ENCODE measurements around the gene METTL13. TPM values are rescaled to one million over a fixed set of nuclear protein-coding genes. Genes with fewer than 3 reads are reported as not detected.

METTL13 gene
- total RNA-seq, 3 donors from 2014 or later (not counting 1 experiment from before 2014, with no cell fraction given), result 12.1 to 23.3 (median 18.2) TPM

- no peak for TF ChIP-seq CTCF (IDR thresholded peaks at IDR 0.05)
- no peaks in the 10 kb centered on the region for H3K4me1 ChIP-seq (ENCODE audit: control insufficient read depth, insufficient read depth, low read length)
- H3K4me1 Mint-ChIP-seq, result no peaks in the 10 kb centered on the region
- H3K27ac Mint-ChIP-seq, result no peak overlapping the region
- H3K27ac ChIP-seq (ENCODE audit: low read length), result no peak overlapping the region
- ATAC-seq (no peak), DNase-seq (no peak)
- no peaks in the 10 kb centered on the region for H3K36me3 Mint-ChIP-seq
- no peaks in the 10 kb centered on the region for H3K9me3 ChIP-seq (ENCODE audit: control insufficient read depth, insufficient read depth, low read length)
- peaks cover 5% of the 10 kb centered on the region for H3K27me3 ChIP-seq (ENCODE audit: control insufficient read depth, insufficient read depth, low read length)
- no peaks in the 10 kb centered on the region for H3K9me3 Mint-ChIP-seq
- H3K4me3 Mint-ChIP-seq, result no peak overlapping the region
- H3K36me3 ChIP-seq (ENCODE audit: control insufficient read depth, insufficient read depth, low read length), result no peaks in the 10 kb centered on the region
- intact Hi-C loops (cut with micrococcal nuclease), result no loop called here
- H3K4me3 ChIP-seq (ENCODE audit: low read length), result no peak overlapping the region
- no CpG with 5 or more reads among the region's 1 CpG for WGBS (ENCODE audit: insufficient coverage)
- peaks cover 19 to 25% of the 10 kb centered on the region in 2 donors for H3K27me3 Mint-ChIP-seq (ENCODE audit: low read depth in 2 of 2)
Observed at GRCh38 chr1:171769754-171770153, 11.7 kb upstream of the METTL13 start.

- H3K36me3 Mint-ChIP-seq, result no peaks in the 10 kb centered on the region
- 93% methylated on average over 2 of the region's 2 CpGs for WGBS (ENCODE audit: insufficient coverage)
- intact Hi-C loops (cut with micrococcal nuclease), result no loop called here
- Histone ChIP-seq H3K4me1 (ENCODE audit: control insufficient read depth, insufficient read depth, low read length) (no peaks in the 10 kb centered on the region), H3K36me3 (ENCODE audit: control insufficient read depth, insufficient read depth, low read length) (no peaks in the 10 kb centered on the region), H3K4me3 (ENCODE audit: low read length) (no peak overlapping the region), H3K9me3 (ENCODE audit: control insufficient read depth, insufficient read depth, low read length) (no peaks in the 10 kb centered on the region), H3K27ac (ENCODE audit: low read length) (no peak overlapping the region), H3K27me3 (ENCODE audit: control insufficient read depth, insufficient read depth, low read length) (peaks cover 5% of the 10 kb centered on the region)
- peaks cover 14 to 35% of the 10 kb centered on the region in 2 donors for H3K27me3 Mint-ChIP-seq (ENCODE audit: low read depth in 2 of 2)
- no peak for TF ChIP-seq CTCF (IDR thresholded peaks at IDR 0.05)
- DNase-seq, result no peak
- ATAC-seq, result no peak
- H3K4me1 Mint-ChIP-seq, result no peaks in the 10 kb centered on the region
- H3K9me3 Mint-ChIP-seq, result no peaks in the 10 kb centered on the region
- no peak overlapping the region for H3K27ac Mint-ChIP-seq
- H3K4me3 Mint-ChIP-seq, result no peak overlapping the region
Observed at GRCh38 chr1:171772312-171772711, 9.1 kb upstream of the METTL13 start.

GRCh38 chr1:171780583-171781175 lies 781 bp upstream of the METTL13 start:
- DNase-seq, result no peak
- H3K9me3 Mint-ChIP-seq, result no peaks in the 10 kb centered on the region
- intact Hi-C loops (cut with micrococcal nuclease), result loop anchor here (1.0 to 5.0 kb wide), 5 partner anchors 38 to 1888 kb away; partner anchors contain the start of genes DNM3, PRRC2C, SCYL3 and SUCO
- Histone ChIP-seq H3K4me1 (ENCODE audit: control insufficient read depth, insufficient read depth, low read length) (peaks cover 30% of the 10 kb centered on the region), H3K4me3 (ENCODE audit: low read length) (peak overlapping the region; percentile 60), H3K9me3 (ENCODE audit: control insufficient read depth, insufficient read depth, low read length) (no peaks in the 10 kb centered on the region), H3K27ac (ENCODE audit: low read length) (peak overlapping the region; percentile 80), H3K36me3 (ENCODE audit: control insufficient read depth, insufficient read depth, low read length) (peaks cover 15% of the 10 kb centered on the region), H3K27me3 (ENCODE audit: control insufficient read depth, insufficient read depth, low read length) (no peaks in the 10 kb centered on the region)
- H3K27me3 Mint-ChIP-seq (ENCODE audit: low read depth in 2 of 2), result peaks cover 5 to 8% of the 10 kb centered on the region in 2 donors
- ATAC-seq, result peak in 1 of 3 donors; percentile 1
- no peaks in the 10 kb centered on the region for H3K36me3 Mint-ChIP-seq
- 37% methylated on average over 8 of the region's 11 CpGs for WGBS (ENCODE audit: insufficient coverage)
- H3K27ac Mint-ChIP-seq, result peak overlapping the region; percentile 98 to 100
- peaks cover 49% of the 10 kb centered on the region in 2 donors for H3K4me1 Mint-ChIP-seq
- no peak for TF ChIP-seq CTCF (IDR thresholded peaks at IDR 0.05)
- H3K4me3 Mint-ChIP-seq, result peak overlapping the region; percentile 100

All from natural killer cell (primary cell).